WTC11 (cell line): Measurements from ENCODE around the gene ATXN7. TPM values are rescaled to one million over a fixed set of nuclear protein-coding genes. Genes with fewer than 3 reads are reported as not detected.

Source experiments
- ARID4B ChIP-seq: sonication (generic); formaldehyde crosslinking; IDR thresholded peaks from 2 replicates; pipeline ENCODE4 v1.8.0; 2023; ENCODE audit warnings: missing genetic modification reagents, mild to moderate bottlenecking, borderline replicate concordance
- ATF1 ChIP-seq: sonication (generic); formaldehyde crosslinking; IDR thresholded peaks from 2 replicates; pipeline ENCODE4 v1.8.1; 2023; ENCODE audit warnings: mild to moderate bottlenecking, moderate library complexity, missing genetic modification reagents
- FOXJ3 ChIP-seq: sonication (generic); formaldehyde crosslinking; IDR thresholded peaks from 2 replicates; pipeline ENCODE4 v1.9.0; 2021; ENCODE audit warnings: missing genetic modification reagents, mild to moderate bottlenecking, borderline replicate concordance
- HMGXB4 ChIP-seq: sonication (generic); formaldehyde crosslinking; IDR thresholded peaks from 2 replicates; pipeline ENCODE4 v1.8.1; 2023; ENCODE audit warnings: mild to moderate bottlenecking, moderate library complexity, missing genetic modification reagents
- IRF1 ChIP-seq: sonication (generic); formaldehyde crosslinking; IDR thresholded peaks from 2 replicates; pipeline ENCODE4 v1.8.0; 2023; ENCODE audit warnings: missing genetic modification reagents
- KAT7 ChIP-seq: sonication (generic); formaldehyde crosslinking; IDR thresholded peaks from 2 replicates; pipeline ENCODE4 v1.8.1; 2023; ENCODE audit warnings: missing genetic modification reagents, mild to moderate bottlenecking, borderline replicate concordance
- MXD4 ChIP-seq: fragments of 250-450 bp; sonication (Bioruptor Pico); IDR thresholded peaks from 2 replicates; pipeline ENCODE4 v1.8.0; 2021; ENCODE audit warnings: mild to moderate bottlenecking, moderate library complexity, borderline replicate concordance
- MYBL2 ChIP-seq: sonication (generic); formaldehyde crosslinking; IDR thresholded peaks from 2 replicates; pipeline ENCODE4 v1.8.1; 2023; ENCODE audit warnings: mild to moderate bottlenecking, moderate library complexity, missing genetic modification reagents
- NR3C1 ChIP-seq: sonication (generic); formaldehyde crosslinking; conservative IDR thresholded peaks from 2 replicates; pipeline ENCODE4 v1.8.1; 2023; ENCODE audit warnings: low read depth, mild to moderate bottlenecking, missing genetic modification reagents
- PRRX2 ChIP-seq: fragments of 250-450 bp; sonication (Bioruptor Pico); IDR thresholded peaks from 2 replicates; pipeline ENCODE4 v1.8.0; 2021; ENCODE audit warnings: mild to moderate bottlenecking
- SMAD4 ChIP-seq: sonication (generic); formaldehyde crosslinking; IDR thresholded peaks from 2 replicates; pipeline ENCODE4 v1.8.0; 2022; ENCODE audit warnings: mild to moderate bottlenecking, missing genetic modification reagents
- SOX15 ChIP-seq: fragments of 250-450 bp; sonication (Bioruptor Pico); IDR thresholded peaks from 2 replicates; pipeline ENCODE4 v1.9.0; 2021; ENCODE audit warnings: mild to moderate bottlenecking
- SP1 ChIP-seq: sonication (generic); formaldehyde crosslinking; conservative IDR thresholded peaks from 2 replicates; pipeline ENCODE4 v1.8.1; 2022; ENCODE audit warnings: missing genetic modification reagents
- TCF7 ChIP-seq: sonication (generic); formaldehyde crosslinking; IDR thresholded peaks from 2 replicates; pipeline ENCODE4 v1.8.0; 2022; ENCODE audit warnings: mild to moderate bottlenecking, low read depth, missing genetic modification reagents, moderate library complexity
- TEAD4 ChIP-seq: sonication (generic); formaldehyde crosslinking; IDR thresholded peaks from 2 replicates; pipeline ENCODE4 v1.8.0; 2022; ENCODE audit warnings: mild to moderate bottlenecking, missing genetic modification reagents
- ZNF121 ChIP-seq: sonication (generic); formaldehyde crosslinking; IDR thresholded peaks from 2 replicates; pipeline ENCODE4 v1.8.0; 2023; ENCODE audit warnings: missing genetic modification reagents
- ZNF512 ChIP-seq: sonication (generic); formaldehyde crosslinking; IDR thresholded peaks from 2 replicates; pipeline ENCODE4 v1.8.1; 2022; ENCODE audit warnings: missing genetic modification reagents, borderline replicate concordance
- total RNA-seq: library from RNA; stranded (reverse); gene quantifications from 3 replicates; pipeline ENCODE4 v1.2.3, GENCODE V29; 2021
- TF ChIP-seq, protein P1 (sequence below): sonication (generic); formaldehyde crosslinking; IDR thresholded peaks from 2 replicates; pipeline ENCODE4 v1.8.0; 2022; ENCODE audit warnings: mild to moderate bottlenecking, missing genetic modification reagents
- TF ChIP-seq, protein P2 (sequence below): fragments of 200-600 bp; IDR thresholded peaks from 2 replicates; pipeline ENCODE4 v1.8.0; 2022; ENCODE audit warnings: antibody characterized with exemption
- TF ChIP-seq, protein P3 (sequence below): fragments of 250-450 bp; sonication (Bioruptor Pico); IDR thresholded peaks from 2 replicates; pipeline ENCODE4 v1.9.0; 2021; ENCODE audit warnings: mild to moderate bottlenecking, borderline replicate concordance
- TF ChIP-seq, protein P4 (sequence below): sonication (generic); formaldehyde crosslinking; IDR thresholded peaks from 2 replicates; pipeline ENCODE4 v1.8.0; 2022; ENCODE audit warnings: missing genetic modification reagents

The ATXN7 gene
- total RNA-seq, 1 experiment from 2014 or later = 11.7 TPM

- TF ChIP-seq, protein P1, sequence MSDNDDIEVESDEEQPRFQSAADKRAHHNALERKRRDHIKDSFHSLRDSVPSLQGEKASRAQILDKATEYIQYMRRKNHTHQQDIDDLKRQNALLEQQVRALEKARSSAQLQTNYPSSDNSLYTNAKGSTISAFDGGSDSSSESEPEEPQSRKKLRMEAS (CRISPR knock-in tag) = peak; percentile 85
- TF ChIP-seq TEAD4 (CRISPR knock-in tag) (no peak), ZNF512 (CRISPR knock-in tag) (no peak), NR3C1 (CRISPR knock-in tag) (no peak), FOXJ3 (CRISPR knock-in tag) (no peak), IRF1 (CRISPR knock-in tag) (no peak), ZNF121 (peak; percentile 85), SP1 (CRISPR knock-in tag) (peak; percentile 49; the same call in 1 of the 2 replicates), KAT7 (no peak), ARID4B (CRISPR knock-in tag) (no peak), MXD4 (no peak), SOX15 (no peak), HMGXB4 (CRISPR knock-in tag) (no peak), MYBL2 (CRISPR knock-in tag) (no peak), SMAD4 (CRISPR knock-in tag) (no peak), PRRX2 (CRISPR knock-in tag) (no peak), ATF1 (no peak), TCF7 (no peak)
- TF ChIP-seq, protein P2, sequence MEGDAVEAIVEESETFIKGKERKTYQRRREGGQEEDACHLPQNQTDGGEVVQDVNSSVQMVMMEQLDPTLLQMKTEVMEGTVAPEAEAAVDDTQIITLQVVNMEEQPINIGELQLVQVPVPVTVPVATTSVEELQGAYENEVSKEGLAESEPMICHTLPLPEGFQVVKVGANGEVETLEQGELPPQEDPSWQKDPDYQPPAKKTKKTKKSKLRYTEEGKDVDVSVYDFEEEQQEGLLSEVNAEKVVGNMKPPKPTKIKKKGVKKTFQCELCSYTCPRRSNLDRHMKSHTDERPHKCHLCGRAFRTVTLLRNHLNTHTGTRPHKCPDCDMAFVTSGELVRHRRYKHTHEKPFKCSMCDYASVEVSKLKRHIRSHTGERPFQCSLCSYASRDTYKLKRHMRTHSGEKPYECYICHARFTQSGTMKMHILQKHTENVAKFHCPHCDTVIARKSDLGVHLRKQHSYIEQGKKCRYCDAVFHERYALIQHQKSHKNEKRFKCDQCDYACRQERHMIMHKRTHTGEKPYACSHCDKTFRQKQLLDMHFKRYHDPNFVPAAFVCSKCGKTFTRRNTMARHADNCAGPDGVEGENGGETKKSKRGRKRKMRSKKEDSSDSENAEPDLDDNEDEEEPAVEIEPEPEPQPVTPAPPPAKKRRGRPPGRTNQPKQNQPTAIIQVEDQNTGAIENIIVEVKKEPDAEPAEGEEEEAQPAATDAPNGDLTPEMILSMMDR = peak; percentile 73
- TF ChIP-seq, protein P3, sequence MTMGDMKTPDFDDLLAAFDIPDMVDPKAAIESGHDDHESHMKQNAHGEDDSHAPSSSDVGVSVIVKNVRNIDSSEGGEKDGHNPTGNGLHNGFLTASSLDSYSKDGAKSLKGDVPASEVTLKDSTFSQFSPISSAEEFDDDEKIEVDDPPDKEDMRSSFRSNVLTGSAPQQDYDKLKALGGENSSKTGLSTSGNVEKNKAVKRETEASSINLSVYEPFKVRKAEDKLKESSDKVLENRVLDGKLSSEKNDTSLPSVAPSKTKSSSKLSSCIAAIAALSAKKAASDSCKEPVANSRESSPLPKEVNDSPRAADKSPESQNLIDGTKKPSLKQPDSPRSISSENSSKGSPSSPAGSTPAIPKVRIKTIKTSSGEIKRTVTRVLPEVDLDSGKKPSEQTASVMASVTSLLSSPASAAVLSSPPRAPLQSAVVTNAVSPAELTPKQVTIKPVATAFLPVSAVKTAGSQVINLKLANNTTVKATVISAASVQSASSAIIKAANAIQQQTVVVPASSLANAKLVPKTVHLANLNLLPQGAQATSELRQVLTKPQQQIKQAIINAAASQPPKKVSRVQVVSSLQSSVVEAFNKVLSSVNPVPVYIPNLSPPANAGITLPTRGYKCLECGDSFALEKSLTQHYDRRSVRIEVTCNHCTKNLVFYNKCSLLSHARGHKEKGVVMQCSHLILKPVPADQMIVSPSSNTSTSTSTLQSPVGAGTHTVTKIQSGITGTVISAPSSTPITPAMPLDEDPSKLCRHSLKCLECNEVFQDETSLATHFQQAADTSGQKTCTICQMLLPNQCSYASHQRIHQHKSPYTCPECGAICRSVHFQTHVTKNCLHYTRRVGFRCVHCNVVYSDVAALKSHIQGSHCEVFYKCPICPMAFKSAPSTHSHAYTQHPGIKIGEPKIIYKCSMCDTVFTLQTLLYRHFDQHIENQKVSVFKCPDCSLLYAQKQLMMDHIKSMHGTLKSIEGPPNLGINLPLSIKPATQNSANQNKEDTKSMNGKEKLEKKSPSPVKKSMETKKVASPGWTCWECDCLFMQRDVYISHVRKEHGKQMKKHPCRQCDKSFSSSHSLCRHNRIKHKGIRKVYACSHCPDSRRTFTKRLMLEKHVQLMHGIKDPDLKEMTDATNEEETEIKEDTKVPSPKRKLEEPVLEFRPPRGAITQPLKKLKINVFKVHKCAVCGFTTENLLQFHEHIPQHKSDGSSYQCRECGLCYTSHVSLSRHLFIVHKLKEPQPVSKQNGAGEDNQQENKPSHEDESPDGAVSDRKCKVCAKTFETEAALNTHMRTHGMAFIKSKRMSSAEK = no peak
- TF ChIP-seq, protein P4, sequence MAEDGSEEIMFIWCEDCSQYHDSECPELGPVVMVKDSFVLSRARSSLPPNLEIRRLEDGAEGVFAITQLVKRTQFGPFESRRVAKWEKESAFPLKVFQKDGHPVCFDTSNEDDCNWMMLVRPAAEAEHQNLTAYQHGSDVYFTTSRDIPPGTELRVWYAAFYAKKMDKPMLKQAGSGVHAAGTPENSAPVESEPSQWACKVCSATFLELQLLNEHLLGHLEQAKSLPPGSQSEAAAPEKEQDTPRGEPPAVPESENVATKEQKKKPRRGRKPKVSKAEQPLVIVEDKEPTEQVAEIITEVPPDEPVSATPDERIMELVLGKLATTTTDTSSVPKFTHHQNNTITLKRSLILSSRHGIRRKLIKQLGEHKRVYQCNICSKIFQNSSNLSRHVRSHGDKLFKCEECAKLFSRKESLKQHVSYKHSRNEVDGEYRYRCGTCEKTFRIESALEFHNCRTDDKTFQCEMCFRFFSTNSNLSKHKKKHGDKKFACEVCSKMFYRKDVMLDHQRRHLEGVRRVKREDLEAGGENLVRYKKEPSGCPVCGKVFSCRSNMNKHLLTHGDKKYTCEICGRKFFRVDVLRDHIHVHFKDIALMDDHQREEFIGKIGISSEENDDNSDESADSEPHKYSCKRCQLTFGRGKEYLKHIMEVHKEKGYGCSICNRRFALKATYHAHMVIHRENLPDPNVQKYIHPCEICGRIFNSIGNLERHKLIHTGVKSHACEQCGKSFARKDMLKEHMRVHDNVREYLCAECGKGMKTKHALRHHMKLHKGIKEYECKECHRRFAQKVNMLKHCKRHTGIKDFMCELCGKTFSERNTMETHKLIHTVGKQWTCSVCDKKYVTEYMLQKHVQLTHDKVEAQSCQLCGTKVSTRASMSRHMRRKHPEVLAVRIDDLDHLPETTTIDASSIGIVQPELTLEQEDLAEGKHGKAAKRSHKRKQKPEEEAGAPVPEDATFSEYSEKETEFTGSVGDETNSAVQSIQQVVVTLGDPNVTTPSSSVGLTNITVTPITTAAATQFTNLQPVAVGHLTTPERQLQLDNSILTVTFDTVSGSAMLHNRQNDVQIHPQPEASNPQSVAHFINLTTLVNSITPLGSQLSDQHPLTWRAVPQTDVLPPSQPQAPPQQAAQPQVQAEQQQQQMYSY (CRISPR knock-in tag) = no peak
Measured at GRCh38 chr3:64030741-64031140, 167.1 kb downstream of the ATXN7 start (continued).
